Naive thymus-derived CD4-positive, alpha-beta T cell (primary cell): Measurements from ENCODE around the gene OR52N4. TPM values are rescaled to one million over a fixed set of nuclear protein-coding genes. Genes with fewer than 3 reads are reported as not detected.
A peak's percentile ranks its signal among the peaks of the same experiment; 100 is the strongest.

ENCODE experiments used
- ATAC-seq: fragments of 150-1000 bp; cut with Tn5 transposase; 2 replicates; pipeline ENCODE4 v1.10.0; 2021; ENCODE audit warnings: mild to moderate bottlenecking, moderate library complexity
- CTCF ChIA-PET: fragments of 350-600 bp; sonication (Branson Sonifier 250); formaldehyde crosslinking; loops from one replicate; lab custom pipeline; 2021; ENCODE audit warnings: antibody characterized with exemption; lab: Charles Lee
- POLR2A ChIA-PET: fragments of 350-600 bp; sonication (Branson Sonifier 250); formaldehyde crosslinking; loops from one replicate; lab custom pipeline; 2021; ENCODE audit warnings: antibody characterized with exemption, inconsistent platforms; lab: Charles Lee
- DNase-seq, 9 donors: peaks; one replicate each; pipeline versions ENCODE4 v3.0.0 to v3.0.0-alpha.2; 2020 to 2022; ENCODE audit warnings: mixed read lengths in 1 of 9
- H3K27ac ChIP-seq: one replicate; pipeline ENCODE4 v1.7.0; 2013; ENCODE audit warnings: mild to moderate bottlenecking, low read depth, low read length, moderate library complexity
- H3K27me3 ChIP-seq, 2 donors: one replicate each; pipeline ENCODE4 v1.7.0; 2013; ENCODE audit warnings: low read length in 2 of 2, mild to moderate bottlenecking in 2 of 2, moderate library complexity in 2 of 2; ENCODE audit not compliant: control insufficient read depth in 2 of 2, insufficient read depth in 2 of 2
- H3K36me3 ChIP-seq, 3 experiments: 1 replicate in 2 of 3; 2 replicates in 1 of 3; pipeline ENCODE4 v1.7.0; 2013; ENCODE audit warnings: low read length in 3 of 3, mild to moderate bottlenecking in 3 of 3, moderate library complexity in 1 of 3; ENCODE audit not compliant: insufficient read depth in 3 of 3, control insufficient read depth in 2 of 3
- H3K4me1 ChIP-seq, 2 donors: one replicate each; pipeline ENCODE4 v1.7.0; 2013; ENCODE audit warnings: low read length in 2 of 2, mild to moderate bottlenecking in 2 of 2, moderate library complexity in 1 of 2; ENCODE audit not compliant: control insufficient read depth in 2 of 2, insufficient read depth in 2 of 2
- H3K4me3 ChIP-seq: 2 replicates; pipeline ENCODE4 v1.7.0; 2013; ENCODE audit warnings: mild to moderate bottlenecking, low read length
- H3K9me3 ChIP-seq, 3 experiments: 1 replicate in 2 of 3; 2 replicates in 1 of 3; pipeline ENCODE4 v1.7.0; 2013; ENCODE audit warnings: low read length in 3 of 3; ENCODE audit not compliant: control insufficient read depth in 2 of 3
- H3K27ac Mint-ChIP-seq, 9 donors: one replicate each; pipeline ENCODE4 v1.8.0; 2020 to 2022; ENCODE audit warnings: mixed read lengths in 9 of 9, mild to moderate bottlenecking in 8 of 9, moderate library complexity in 5 of 9, inconsistent platforms in 2 of 9
- H3K27me3 Mint-ChIP-seq, 5 donors: one replicate each; pipeline ENCODE4 v1.8.0; 2021 to 2022; ENCODE audit warnings: mixed read lengths in 5 of 5, mild to moderate bottlenecking in 1 of 5
- H3K36me3 Mint-ChIP-seq, 5 donors: one replicate each; pipeline ENCODE4 v1.8.0; 2020 to 2022; ENCODE audit warnings: mixed read lengths in 5 of 5, mild to moderate bottlenecking in 3 of 5, inconsistent platforms in 1 of 5
- H3K4me1 Mint-ChIP-seq, 7 donors: one replicate each; pipeline ENCODE4 v1.8.0; 2020 to 2022; ENCODE audit warnings: mixed read lengths in 7 of 7, mild to moderate bottlenecking in 3 of 7, inconsistent platforms in 1 of 7
- H3K4me3 Mint-ChIP-seq, 10 donors: one replicate each; pipeline ENCODE4 v1.8.0; 2020 to 2022; ENCODE audit warnings: mild to moderate bottlenecking in 10 of 10, mixed read lengths in 10 of 10, moderate library complexity in 6 of 10, inconsistent platforms in 2 of 10
- H3K9me3 Mint-ChIP-seq, 11 donors: one replicate each; pipeline ENCODE4 v1.8.0; 2020 to 2022; ENCODE audit warnings: mixed read lengths in 11 of 11, mild to moderate bottlenecking in 4 of 11, inconsistent platforms in 1 of 11, moderate library complexity in 1 of 11
- intact Hi-C, 2 donors: fragments of 100-400 bp; cut with micrococcal nuclease; formaldehyde crosslinking; loops; one replicate each; pipeline ENCODE4 v1.15.1; 2023
- polyA plus RNA-seq, 2 donors: library from polyadenylated mRNA; unstranded; fragments of 300-500 nt; fragmentation: Illumina TruSeq; gene quantifications; one replicate each; pipeline ENCODE4 v1.2.3, GENCODE V29; 2021
- total RNA-seq, 6 experiments: library from RNA in 5 of 6; stranded (reverse) in 5 of 6; gene quantifications; 1 replicate in 5 of 6; 2 replicates in 1 of 6; pipeline ENCODE4 v1.2.3 and lab custom pipeline; 2021 to 2026

Gene OR52N4
- total and polyA plus RNA-seq, 7 experiments from 2014 or later: 0.25 to 2.8 (median 1.5) TPM

- Histone ChIP-seq H3K36me3 (peaks cover 0 to 4% (median 0%) of the 10 kb centered on the region in 3 experiments), H3K4me1 (no peaks in the 10 kb centered on the region), H3K4me3 (no peak overlapping the region), H3K27me3 (no peaks in the 10 kb centered on the region), H3K9me3 (no peaks in the 10 kb centered on the region), H3K27ac (no peak overlapping the region)
- Mint-ChIP-seq H3K27me3 (no peaks in the 10 kb centered on the region), H3K27ac (peak overlapping the region in 1 of 9 donors; percentile 34), H3K4me3 (no peak overlapping the region), H3K9me3 (peaks cover 0 to 14% (median 0%) of the 10 kb centered on the region in 11 donors), H3K36me3 (peaks cover 15 to 18% (median 16%) of the 10 kb centered on the region in 5 donors), H3K4me1 (no peaks in the 10 kb centered on the region)
- ChIA-PET CTCF (no interaction called here), POLR2A (no interaction called here)
- no peak for ATAC-seq
- DNase-seq: no peak
- intact Hi-C loops: no loop called here
Observed at GRCh38 chr11:5722622-5723021, 31.4 kb upstream of the OR52N4 start.

GRCh38 chr11:5726351-5726750, 27.7 kb upstream of the OR52N4 start:
- no peaks in the 10 kb centered on the region for H3K4me1 Mint-ChIP-seq
- peaks cover 0 to 5% (median 1%) of the 10 kb centered on the region in 5 donors for H3K27me3 Mint-ChIP-seq
- Histone ChIP-seq H3K27ac (no peak overlapping the region), H3K36me3 (no peaks in the 10 kb centered on the region), H3K27me3 (no peaks in the 10 kb centered on the region), H3K9me3 (no peaks in the 10 kb centered on the region), H3K4me3 (no peak overlapping the region), H3K4me1 (no peaks in the 10 kb centered on the region)
- no peaks in the 10 kb centered on the region for H3K9me3 Mint-ChIP-seq
- POLR2A ChIA-PET: no interaction called here
- intact Hi-C loops: no loop called here
- H3K36me3 Mint-ChIP-seq: peaks cover 5 to 20% (median 12%) of the 10 kb centered on the region in 5 donors
- ATAC-seq (no peak), DNase-seq (no peak)
- H3K4me3 Mint-ChIP-seq: no peak overlapping the region
- CTCF ChIA-PET: interaction anchor here (0.6 kb wide), 1 partner anchor 131 kb away, joined by 3 read pairs; no protein-coding TSS in a partner anchor
- no peak overlapping the region for H3K27ac Mint-ChIP-seq

GRCh38 chr11:5727691-5728090, 26.4 kb upstream of the OR52N4 start:
- H3K27me3 ChIP-seq: no peaks in the 10 kb centered on the region
- no peak overlapping the region for H3K27ac Mint-ChIP-seq
- H3K9me3 Mint-ChIP-seq: no peaks in the 10 kb centered on the region
- ChIA-PET CTCF (no interaction called here), POLR2A (no interaction called here)
- H3K27me3 Mint-ChIP-seq: peaks cover 0 to 5% (median 4%) of the 10 kb centered on the region in 5 donors
- peaks cover 5 to 20% (median 14%) of the 10 kb centered on the region in 5 donors for H3K36me3 Mint-ChIP-seq
- no peaks in the 10 kb centered on the region for H3K9me3 ChIP-seq
- no peak overlapping the region for H3K27ac ChIP-seq
- no peaks in the 10 kb centered on the region for H3K4me1 Mint-ChIP-seq
- no peak for DNase-seq
- no peak overlapping the region for H3K4me3 Mint-ChIP-seq
- no peak for ATAC-seq
- no peaks in the 10 kb centered on the region for H3K4me1 ChIP-seq
- H3K36me3 ChIP-seq: no peaks in the 10 kb centered on the region
- intact Hi-C loops: no loop called here
- no peak overlapping the region for H3K4me3 ChIP-seq

GRCh38 chr11:5736396-5736795, 17.6 kb upstream of the OR52N4 start, which contains the start of gene OR56B1:
Gene OR56B1, plus strand, starts transcription at chr11:5736448. Its CDS starts 69 bp downstream, at chr11:5736517.
- H3K27ac ChIP-seq: no peak within 1 kb of the TSS
- no peaks in the 10 kb centered on the region for H3K36me3 ChIP-seq
- no peak within 1 kb of the TSS for H3K4me3 ChIP-seq
- intact Hi-C loops: no loop called here
- Mint-ChIP-seq H3K27ac (no peak within 1 kb of the TSS), H3K27me3 (peaks cover 0 to 12% (median 4%) of the 10 kb centered on the region in 5 donors), H3K4me1 (no peaks in the 10 kb centered on the region), H3K4me3 (no peak within 1 kb of the TSS), H3K9me3 (peaks cover 0 to 18% (median 13%) of the 10 kb centered on the region in 11 donors), H3K36me3 (peaks cover 10 to 37% (median 16%) of the 10 kb centered on the region in 5 donors)
- no peaks in the 10 kb centered on the region for H3K27me3 ChIP-seq
- POLR2A ChIA-PET: no interaction called here
- H3K9me3 ChIP-seq: peaks cover 0 to under 1% (median 0%) of the 10 kb centered on the region in 3 experiments
- H3K4me1 ChIP-seq: no peaks in the 10 kb centered on the region
- DNase-seq: no peak
- no peak for ATAC-seq
- CTCF ChIA-PET: no interaction called here

- ChIA-PET CTCF (no interaction called here), POLR2A (no interaction called here)
- Histone ChIP-seq H3K27ac (no peak overlapping the region), H3K9me3 (peaks cover 0 to 8% (median 0%) of the 10 kb centered on the region in 3 experiments), H3K4me1 (no peaks in the 10 kb centered on the region), H3K4me3 (no peak overlapping the region), H3K27me3 (no peaks in the 10 kb centered on the region), H3K36me3 (no peaks in the 10 kb centered on the region)
- Mint-ChIP-seq H3K4me3 (no peak overlapping the region), H3K4me1 (no peaks in the 10 kb centered on the region), H3K36me3 (peaks cover 10 to 42% (median 21%) of the 10 kb centered on the region in 5 donors), H3K27me3 (peaks cover 0 to 12% (median 4%) of the 10 kb centered on the region in 5 donors), H3K9me3 (peaks cover 0 to 25% (median 20%) of the 10 kb centered on the region in 11 donors), H3K27ac (no peak overlapping the region)
- ATAC-seq: no peak
- intact Hi-C loops: no loop called here
- DNase-seq: no peak
Observed at GRCh38 chr11:5737091-5737490, 17.0 kb upstream of the OR52N4 start.

- ChIA-PET CTCF (no interaction called here), POLR2A (no interaction called here)
- no peak overlapping the region for H3K4me3 ChIP-seq
- Mint-ChIP-seq H3K36me3 (peaks cover 10 to 47% (median 21%) of the 10 kb centered on the region in 5 donors), H3K9me3 (peaks cover 0 to 31% (median 24%) of the 10 kb centered on the region in 11 donors), H3K4me3 (no peak overlapping the region), H3K27me3 (peaks cover 2 to 12% (median 4%) of the 10 kb centered on the region in 5 donors), H3K4me1 (no peaks in the 10 kb centered on the region), H3K27ac (no peak overlapping the region)
- H3K27me3 ChIP-seq: no peaks in the 10 kb centered on the region
- intact Hi-C loops: no loop called here
- no peak overlapping the region for H3K27ac ChIP-seq
- H3K9me3 ChIP-seq: peaks cover 0 to 11% (median 0%) of the 10 kb centered on the region in 3 experiments
- no peak for DNase-seq
- ATAC-seq: no peak
- no peaks in the 10 kb centered on the region for H3K4me1 ChIP-seq
- no peaks in the 10 kb centered on the region for H3K36me3 ChIP-seq
Observed at GRCh38 chr11:5737670-5738392, 16.2 kb upstream of the OR52N4 start.
